ENCODE data around the gene TLK1.
"Not testable (repeated sequence)": the region's sequence is repeated elsewhere in the genome, so short reads cannot be mapped to it uniquely, and the experiment has no call there.

The TLK1 gene

DNA sequence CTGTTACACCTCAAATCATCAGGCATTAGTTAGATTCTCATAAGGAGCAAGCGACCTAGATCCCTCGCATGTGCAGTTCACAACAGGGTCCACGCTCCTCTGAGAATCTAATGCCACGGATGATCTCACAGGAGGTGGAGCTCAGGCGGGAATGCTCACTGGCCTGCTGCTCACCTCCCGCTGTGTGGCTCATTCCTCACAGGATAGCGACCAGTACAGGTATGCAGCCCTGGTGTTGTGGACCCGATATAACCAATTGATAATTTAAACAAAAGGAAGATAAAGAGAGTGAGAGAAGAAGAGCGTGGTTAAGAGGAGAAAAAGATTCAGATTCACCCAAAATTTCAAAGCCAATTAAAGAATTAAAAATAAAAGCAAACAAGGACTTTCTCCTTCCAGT lies 20.8 kb downstream of the TLK1 start:
- DNase-seq, result no peak

DNA sequence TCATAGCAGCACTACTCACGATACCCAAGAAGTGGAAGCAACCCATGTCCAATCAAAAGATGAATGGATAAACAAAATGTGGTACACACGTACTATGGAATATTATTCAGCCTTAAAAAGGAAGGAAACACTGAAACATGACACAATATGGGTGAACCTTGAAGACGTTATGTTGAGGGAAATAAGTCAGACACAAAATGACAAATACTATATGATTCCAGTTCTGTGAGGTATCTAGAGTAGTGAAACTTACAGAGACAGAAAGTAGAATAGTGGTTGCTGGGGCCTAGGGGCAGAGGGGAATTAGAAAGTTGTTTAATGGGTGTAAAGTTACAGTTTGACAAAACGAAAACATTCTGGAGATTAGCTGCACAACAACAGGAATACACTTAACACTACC lies 24.7 kb downstream of the TLK1 start:
- DNase-seq, result no peak

DNA sequence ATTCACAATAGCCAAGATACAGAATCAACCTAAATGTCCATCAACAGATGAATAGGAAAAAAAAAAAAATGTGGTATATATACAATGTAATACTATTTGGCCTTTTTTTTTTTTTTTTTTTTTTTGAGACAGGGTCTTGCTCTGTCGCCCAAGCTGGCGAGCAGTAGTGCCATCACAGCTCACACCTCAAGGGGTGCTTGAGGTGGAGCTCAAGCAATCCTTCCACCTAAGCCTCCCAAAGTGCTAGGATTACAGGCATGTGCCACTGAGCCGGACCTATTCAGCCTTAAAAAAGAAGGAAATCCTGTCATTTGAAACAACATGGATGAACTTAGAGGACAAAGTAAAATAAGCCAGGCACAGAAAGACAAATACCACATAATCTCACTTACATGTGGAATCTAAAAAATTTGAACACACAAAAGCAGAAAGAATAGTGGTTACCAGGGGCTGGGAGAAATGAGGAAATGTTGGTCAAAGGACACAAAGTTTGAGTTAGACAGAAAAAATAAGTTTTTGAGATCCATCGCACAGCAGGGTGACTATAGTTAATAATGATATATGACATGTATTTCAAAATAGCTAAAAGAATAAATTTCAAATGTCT lies 26.0 kb downstream of the TLK1 start:
- no peak for DNase-seq

DNA sequence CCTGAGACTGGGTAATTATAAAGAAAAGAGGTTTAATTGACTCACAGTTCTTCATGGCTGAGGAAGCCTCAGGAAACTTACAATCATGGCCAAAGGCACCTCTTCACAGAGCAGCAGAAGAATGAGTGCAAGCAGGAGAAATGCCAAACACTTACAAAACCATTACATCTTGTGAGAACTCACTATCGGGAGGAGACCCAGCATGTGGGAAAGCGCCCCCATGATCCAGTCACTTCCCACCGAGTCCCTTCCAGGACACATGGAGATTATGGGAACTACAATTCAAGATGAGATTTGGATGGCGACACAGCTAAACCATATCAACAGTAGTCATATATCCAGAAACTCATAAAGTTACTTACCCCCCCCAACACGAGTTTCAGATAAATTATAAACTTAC lies 28.6 kb downstream of the TLK1 start:
- no peak for DNase-seq

DNA sequence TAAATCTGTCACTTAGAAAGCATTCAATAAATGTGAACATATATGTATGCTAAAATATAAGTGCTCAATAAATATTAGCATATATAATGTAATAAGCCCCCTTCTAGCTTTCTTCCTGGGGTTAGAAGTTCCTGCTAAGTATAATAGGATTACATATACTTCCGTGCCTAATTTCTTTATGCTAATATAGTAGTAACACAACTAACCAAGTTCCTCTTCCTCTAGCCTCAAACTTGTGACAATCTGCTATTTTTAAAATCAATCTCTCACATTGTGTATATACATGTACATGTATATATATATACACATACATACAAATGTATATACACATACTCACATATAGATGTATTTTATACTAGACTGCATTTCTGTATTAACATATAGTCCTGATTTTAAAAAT lies 32.2 kb downstream of the TLK1 start:
- DNase-seq, result no peak

DNA sequence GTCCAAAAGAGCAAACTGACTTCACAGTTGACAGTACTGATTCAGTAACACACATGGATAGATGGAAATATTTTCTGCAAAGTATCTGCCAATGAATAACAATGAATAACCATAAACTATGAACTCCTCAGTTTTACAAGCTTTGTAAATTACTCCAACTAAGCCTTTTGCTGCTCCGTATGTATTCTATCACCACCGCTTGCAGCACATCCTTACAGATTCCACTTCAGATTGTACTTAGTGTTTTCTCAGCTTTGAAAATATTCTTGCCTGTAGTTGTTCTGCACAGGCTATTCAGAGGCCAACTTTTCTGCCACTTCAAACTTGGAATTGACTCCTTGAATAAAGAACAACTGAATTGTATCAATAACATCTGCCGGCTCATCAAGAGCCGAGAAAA lies 36.2 kb downstream of the TLK1 start:
- no peak for DNase-seq

DNA sequence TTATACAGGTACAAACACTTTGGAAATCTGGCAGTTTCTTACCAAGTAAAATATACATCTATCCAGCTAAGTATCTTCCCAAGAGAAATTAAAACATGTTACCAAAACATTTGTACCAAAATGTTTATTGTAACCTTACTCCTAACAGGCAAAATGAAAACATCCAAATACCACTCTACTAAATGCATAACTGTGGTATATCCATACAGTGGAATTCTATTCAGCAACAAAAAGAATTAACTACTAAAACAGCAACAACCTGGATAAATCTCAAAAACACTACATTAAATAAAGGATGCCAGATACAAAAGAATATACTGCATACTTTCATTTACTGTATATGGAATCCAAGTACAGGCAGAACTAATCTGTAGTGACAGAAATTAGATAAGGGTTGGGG lies 51.1 kb downstream of the TLK1 start:
- DNase-seq, result no peak

DNA sequence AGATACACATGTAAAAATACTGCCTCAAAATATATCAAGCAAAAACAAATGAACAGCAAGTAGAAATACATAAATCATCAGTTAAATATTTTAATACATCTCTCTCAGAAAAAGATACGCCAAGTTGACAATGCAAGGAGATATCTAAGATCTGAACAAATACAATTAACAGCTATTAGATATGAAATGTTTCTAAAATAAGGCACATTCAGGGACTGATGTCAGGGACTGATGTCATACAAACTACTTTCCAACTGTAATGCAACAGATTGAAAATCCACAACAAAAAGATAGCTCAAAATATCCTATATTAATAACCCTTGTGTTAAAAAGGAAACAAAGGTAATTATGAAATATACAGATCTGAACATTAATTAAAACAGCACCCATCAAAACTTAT lies 51.7 kb downstream of the TLK1 start:
- DNase-seq, result no peak

DNA sequence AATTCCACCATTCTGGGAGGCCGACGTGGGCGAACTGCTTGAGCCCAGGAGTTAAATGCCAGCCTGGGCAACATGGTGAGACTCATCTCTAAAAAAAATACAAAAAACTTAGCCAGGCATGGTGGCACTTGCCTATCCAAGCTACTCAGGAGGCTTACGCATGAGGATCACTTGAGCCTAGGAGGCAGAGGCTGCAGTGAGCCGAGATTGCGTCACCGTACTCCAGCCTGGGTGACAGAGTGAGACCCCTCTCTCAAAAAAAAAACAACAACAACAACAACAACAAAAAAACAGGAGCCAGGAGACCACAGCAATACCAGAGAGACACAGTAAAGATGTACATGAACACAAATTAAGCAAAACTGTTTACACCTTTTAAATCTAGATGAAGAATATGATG lies 52.9 kb downstream of the TLK1 start:
- no peak for DNase-seq

DNA sequence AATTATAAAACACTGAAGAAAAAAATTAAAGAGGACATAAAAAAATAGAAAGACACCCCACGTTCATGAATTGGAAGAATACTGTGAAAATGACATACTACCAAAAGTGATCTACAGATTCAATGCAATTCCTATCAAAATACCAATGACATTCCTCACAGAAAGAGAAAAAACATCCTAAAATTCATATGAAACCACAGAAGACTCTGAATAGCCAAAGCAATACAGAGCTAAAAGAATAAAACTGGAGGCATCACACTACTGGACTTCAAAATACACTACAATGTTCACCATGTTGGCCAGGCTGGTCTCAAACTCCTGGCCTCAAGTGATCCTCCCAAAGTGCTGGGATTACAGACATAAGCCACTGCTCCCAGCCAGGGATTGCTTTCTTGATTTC lies 56.3 kb downstream of the TLK1 start:
- no peak for DNase-seq

DNA sequence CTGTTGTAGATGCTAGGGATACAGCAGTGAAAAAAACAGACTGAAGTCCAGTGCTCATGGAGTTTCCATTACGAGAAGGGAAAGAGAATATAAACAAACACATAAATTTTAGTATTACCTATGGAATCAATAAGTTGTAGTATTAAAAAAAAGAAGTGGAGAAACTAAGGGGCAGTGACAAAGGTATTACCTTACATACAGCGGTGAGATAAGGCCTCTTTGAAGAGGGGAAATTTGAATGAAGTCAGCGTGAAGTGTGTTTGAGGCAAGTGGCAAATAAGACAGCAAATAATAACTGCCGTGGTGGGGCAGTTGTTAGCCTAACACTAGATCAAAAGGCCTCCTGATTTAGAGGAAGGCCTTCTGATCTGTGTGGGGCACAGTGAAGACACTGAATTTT lies 57.9 kb downstream of the TLK1 start:
- no peak for DNase-seq

DNA sequence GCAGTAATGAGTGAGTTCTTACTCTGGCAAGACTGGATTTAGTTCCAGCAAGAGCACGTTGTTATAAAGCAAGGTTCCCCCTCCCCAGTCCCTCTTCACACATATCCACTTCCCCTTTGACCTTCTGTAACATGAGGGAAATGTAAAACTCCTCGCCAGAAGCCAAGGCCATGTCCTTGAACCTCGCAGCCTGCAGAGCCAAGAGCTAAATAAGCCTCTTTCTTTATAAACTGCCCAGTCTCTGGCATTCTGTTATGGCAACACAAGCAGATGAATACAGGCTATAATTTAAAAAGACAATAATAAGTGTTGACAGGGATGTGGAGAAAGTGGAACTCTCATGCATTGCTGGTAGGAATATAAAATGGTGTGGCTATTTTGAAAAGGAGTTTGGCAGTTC lies 60.3 kb downstream of the TLK1 start:
- no peak for DNase-seq

DNA sequence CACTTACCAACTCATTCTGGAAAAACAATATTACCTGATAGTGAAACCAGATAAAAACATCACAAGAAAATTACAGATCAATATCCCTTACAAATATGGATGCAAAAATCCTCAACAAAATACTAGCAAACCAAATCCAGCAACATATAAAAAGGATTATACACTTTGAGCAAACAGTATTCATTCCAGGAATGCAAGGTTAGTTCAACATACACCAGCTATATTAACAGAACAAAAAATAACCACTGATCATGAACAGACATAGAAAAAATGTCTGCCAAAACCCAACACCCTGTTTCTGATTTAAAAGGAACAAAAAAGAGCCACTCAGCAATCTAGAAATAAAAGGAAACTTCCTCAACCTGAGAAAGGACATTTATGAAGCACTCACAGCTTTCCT lies 62.1 kb downstream of the TLK1 start:
- DNase-seq, result no peak

DNA sequence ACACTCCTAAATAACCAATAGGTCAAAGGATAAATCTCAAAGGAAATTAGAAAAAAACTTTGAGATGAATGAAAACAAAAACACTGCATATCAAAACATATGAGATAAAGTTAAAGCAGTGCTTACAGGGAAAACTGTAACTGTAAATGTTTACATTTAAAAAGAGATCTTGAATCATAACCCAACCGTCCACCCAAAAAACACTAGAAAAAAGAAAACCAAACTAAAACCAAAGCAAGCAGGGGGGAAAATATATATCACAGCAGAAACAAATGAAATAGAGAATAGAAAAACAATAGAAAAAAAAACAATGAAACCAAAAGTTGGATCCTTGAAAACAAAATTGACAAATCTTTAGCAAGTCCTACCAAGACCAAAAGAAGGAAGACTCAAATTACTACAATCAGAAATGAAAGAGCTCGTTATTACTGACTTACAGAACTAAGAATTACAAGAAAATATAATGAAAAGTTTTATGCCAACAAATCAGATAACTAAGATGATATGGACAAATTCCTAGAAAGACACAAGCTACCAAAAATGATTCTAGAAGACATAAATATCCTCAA lies 65.6 kb downstream of the TLK1 start:
- no peak for DNase-seq

DNA sequence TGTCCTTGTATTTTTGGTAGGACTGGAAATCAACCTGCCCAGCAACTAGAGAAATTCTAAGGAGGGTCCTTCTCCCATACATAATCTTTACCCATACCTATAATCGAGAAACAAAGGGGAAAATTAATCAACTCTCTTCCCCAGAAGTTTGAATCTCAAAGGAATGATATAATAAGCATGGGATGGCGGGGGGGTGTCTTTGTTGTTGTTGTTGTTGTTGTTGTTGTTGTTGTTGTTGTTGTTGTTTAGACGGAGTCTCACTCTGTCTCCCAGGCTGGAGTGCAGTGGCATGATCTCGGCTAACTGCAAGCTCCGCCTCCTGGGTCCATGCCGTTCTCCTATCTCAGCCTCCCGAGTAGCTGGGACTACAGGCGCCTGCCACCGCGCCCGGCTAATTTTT lies 69.2 kb downstream of the TLK1 start:
- not testable (repeated sequence) for DNase-seq

DNA sequence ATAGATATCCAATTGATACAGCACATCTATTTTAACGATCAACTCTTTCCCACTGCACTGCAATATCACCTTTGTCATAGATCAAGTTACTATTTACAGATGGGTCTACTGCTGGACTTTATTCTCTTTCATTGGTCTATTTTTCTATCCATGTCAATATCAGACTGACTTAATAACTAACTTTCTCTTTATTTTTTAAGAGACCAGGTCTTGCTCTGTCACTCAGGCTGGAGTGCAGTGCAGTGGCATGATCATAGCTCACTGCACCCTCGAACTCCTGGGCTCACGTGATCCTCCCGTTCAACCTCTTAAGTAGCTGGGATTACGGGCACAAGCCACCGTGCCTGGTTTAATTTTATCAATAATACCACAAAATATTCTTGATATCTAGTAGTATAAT lies 71.2 kb downstream of the TLK1 start:
- DNase-seq, result no peak

DNA sequence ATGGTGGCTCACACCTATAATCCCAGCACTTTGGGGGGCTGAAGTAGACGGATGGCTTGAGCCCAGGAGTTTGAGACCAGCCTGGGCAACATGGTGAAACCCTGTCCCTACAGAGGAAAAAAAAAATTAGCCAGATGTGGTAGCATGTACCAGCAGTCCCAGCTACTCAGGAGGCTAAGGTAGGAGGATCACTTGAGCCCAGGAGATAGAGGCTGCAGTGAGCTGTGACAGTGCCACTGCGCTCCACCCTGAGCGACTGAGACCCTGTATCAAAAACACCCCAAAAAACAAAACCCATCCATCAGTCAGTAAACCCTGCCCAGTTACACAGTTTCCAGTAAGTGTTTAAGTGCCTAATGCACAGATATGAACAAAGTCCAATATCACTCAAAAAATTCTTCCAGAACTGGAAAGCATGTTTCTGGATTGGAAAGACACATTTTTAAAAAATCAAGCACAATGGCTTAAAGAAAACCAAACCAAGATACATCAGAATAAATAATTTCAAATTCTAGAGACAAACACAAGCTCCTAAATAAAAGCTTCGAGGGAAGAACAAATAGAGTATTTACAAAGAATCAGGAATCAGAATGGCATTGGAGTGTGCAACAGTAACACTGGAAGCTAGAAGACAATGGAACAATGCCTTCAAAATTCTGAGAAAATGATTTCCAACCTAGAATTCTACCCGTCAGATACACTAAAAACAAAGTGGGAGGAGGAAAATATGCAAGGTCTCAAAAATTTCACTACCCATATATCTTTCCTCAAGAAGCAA lies 72.4 kb downstream of the TLK1 start:
- DNase-seq, result no peak

DNA sequence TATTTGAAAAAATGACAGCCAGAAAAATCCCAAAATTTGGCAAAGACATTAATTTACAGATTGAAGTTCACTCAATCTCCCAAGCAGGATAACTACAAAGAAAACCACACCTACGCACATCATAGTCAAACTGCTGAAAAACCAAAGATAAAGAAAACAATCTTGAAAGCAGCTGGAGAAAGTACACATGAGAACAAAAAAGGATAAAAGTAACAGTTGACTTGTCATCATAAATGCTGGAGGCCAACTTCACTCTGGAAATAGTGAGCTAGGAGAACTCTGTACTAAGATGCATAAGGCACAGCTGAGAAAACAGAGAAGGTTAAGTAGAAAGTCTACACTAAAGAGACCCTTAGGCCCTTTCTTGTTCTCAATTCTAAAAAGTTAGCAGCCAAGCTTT lies 73.1 kb downstream of the TLK1 start:
- DNase-seq, result no peak

DNA sequence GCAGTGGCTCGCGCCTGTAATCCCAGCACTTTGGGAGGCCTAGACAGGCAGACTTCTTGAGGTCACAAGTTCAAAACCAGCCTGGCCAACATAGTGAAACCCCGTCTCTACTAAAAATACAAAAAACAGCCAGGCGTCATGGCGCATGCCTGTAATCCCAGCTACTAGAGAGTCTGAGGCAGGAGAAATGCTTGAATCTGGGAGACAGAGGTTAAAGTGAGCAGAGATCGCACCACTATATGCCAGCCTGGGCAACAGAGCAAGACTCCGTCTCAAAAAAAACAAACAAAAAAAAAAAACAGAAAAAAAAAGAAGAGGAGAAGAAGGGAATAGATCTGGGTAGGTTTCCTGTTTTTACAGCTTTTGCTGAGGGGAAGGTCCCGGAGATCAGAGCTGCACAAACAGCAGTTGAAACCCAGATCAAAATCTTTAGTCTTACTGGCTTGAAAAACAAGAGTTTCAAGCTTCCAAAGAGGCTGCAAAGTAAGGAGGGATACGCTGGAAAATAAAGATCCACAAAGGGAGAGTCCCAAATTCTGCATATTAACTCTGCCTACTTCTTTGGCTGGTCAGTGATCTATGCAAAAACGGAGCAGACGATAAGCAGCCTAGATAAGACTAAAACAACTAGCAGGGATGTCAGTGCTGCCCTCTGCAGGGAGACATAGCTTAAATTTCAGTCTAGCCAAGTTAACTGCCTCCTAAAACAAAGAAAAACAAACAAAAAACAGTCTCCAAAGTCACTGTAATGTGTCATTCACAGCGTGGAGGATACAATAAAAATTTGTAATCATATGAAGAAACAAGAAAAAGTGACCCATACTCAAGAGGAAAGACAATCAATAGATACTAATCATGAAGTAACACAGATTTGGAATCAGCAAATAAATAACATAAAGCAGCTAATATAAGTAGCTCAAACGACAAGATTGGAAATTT lies 74.1 kb downstream of the TLK1 start:
- DNase-seq, result peak; percentile 26

DNA sequence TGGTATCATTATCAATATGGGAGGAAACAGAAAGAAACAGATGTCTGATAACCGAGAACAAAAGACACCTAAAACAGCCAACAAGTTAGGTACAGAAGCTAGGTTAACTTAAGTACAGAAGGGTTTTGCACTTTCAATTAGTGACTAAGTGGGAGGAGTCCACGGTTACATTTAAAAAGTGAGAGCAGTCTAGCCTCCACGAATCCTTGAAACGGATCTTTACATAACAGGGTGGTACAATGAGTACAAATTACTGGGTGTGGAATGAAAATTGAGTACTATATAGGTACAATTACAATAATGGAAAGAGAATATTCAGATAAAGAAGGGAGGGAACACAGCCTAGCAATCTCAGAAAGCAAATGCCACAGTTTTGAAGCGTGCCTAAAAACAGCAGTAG lies 76.6 kb downstream of the TLK1 start:
- no peak for DNase-seq

DNA sequence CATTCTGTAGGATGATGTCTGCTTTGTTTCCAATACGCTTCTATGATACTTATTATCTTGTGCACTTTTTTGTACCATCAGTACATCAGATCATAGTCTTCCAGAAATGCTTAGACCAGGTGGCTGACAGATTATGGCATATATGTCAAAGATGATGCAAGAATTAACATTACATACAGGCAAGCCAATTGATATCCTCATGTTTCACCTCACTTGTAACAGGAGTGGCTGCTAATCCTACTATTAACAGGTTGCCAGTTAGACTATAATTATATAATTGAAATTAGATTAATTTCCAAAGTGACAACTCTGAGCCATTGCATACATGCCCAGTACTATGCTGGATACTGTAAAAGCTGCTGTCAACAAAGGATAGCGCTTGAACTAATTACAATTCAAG lies 77.2 kb downstream of the TLK1 start:
- DNase-seq, result no peak

DNA sequence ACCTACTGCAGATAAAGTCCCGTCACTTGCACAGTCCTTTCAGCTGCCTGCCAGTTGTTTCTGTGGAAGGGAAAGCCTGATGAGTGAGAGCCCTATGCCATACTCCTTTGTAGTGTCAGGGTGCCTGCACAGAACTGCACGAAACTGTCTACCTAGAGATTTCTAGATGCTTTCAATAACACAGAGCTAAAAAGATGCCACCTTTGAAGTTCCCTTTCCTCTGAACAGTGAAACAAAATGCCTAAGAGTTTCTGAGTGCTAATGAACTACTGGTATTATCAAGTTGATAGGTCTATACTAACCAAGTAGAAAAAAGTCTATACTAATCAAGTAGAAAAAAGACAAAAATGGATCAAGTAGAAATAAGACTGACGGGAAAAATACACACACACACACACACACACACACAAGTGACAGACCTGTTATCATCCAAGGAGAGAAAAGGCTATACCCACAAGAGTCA lies 79.0 kb downstream of the TLK1 start:
- no peak for DNase-seq

DNA sequence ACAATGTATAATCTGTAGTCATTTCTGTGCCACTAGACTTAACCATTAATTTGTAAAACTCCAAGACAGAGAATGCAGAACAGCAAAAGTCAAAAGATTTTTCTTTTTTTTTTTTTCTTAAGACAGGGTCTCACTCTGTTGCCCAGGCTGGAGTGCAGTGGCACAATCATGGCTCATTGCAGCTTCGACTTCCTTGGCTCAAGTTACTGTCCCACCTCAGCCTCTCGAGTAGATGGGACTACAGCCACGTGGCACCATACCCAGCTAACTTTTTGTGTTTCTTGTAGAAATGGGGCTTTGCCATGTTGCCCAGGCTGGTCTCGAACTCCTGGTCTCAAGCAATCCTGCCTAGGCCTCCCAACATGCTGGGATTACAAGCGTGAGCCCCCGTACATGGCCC lies 80.1 kb downstream of the TLK1 start:
- no peak for DNase-seq
